H54 (cell line): ENCODE measurements around the gene CHIC2.
"Not testable (repeated sequence)": the region's sequence is repeated elsewhere in the genome, so short reads cannot be mapped to it uniquely, and the experiment has no call there.

Experiments
- DNase-seq: peaks from one replicate; pipeline ENCODE4 v3.0.0; 2011; ENCODE audit warnings: low spot score, mixed read lengths; ENCODE audit not compliant: insufficient read length
- FAIRE-seq: peaks from 3 replicates; lab custom pipeline; 2011; peaks lifted over from hg19 to GRCh38; lab: Jason Lieb, UNC
- POLR2A ChIP-seq: IDR thresholded peaks from 2 replicates; pipeline ENCODE4 v1.6.1; 2011; ENCODE audit warnings: low read depth, mild to moderate bottlenecking, low read length

CHIC2 gene

DNA sequence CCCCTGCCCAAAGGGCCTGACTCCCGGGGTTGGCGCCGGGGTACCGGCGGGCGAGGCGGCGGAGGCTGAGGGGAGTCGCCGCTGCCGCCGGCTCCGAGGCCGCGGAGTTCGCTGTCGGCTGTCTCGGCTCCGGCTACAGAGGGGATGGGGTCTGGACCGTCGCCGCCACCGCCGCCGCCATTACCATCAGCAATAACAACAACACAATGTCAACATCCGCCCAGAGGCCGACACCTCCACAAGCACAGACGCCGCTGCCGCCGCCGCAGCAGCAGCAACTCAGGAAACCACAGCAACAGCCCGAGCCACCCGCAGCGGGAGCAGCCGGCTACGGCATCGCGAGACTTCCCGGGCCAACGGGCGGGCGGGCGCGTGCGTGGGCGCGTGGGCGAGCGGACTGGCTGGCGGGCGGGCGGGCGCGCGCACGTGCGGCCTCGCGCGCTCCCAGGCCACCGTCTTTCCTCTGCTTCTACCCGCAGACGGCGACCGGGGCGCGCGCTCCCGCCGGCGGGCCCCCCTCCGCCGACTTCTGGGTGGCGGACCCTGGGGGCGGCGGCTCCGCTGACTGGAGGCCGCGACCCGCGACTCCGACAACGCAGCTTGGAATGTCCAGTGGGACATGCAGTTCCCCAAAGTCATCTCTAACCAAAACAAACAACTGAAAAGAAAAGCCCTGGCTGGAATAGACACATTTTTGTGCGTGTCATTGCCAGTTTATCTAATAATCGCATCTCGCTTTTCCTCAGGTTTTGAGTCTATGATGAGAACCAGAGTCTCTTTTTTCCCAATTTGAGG lies at the start of gene CHIC2:
CHIC2 (minus strand) TSS at position 289 of the 795 bp plus-strand sequence. CDS start 305 bp downstream, outside the sequence.
- TF ChIP-seq POLR2A: peak; percentile 93
- peak; percentile 58 for DNase-seq
- FAIRE-seq: no peak

DNA sequence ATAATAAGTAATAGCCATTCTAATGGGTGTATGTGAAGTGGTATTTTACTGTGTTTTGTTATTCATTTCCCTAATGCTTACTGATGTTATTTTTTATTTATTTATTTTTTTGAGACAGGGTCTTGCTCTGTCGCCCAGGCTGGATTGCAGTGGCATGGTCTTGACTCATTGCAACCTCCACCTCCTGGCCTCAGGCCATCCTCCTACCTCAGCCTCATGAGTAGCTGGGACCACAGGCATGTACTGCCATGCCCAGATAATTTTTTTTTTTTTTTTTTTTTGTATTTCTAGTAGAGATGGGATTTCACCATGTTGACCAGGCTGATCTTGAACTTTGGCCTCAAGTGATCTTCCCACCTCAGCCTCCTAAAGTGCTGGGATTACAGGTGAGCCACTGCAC lies 48.8 kb upstream of the CHIC2 start:
- not testable (repeated sequence) for DNase-seq, FAIRE-seq

DNA sequence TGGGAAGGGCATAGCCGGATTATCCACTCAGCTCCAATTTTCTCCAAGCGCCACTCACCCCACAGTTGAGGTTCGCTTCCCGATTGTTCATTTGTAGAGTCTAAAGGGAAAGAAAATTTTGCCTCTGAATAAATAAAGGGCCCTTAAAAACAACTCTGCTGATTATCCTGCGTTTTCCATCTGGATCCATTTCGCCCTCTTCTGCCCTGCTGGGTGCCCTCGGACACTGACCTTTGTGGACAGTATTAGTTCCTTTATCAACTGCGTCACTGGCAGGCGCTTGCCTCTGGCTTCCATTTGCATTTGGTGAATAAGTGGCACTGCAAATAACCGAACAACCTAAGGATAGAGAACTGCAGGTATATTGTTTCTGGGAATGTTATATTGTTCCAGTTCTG lies 45.6 kb upstream of the CHIC2 start:
- DNase-seq (no peak), FAIRE-seq (no peak)
- TF ChIP-seq POLR2A: no peak

DNA sequence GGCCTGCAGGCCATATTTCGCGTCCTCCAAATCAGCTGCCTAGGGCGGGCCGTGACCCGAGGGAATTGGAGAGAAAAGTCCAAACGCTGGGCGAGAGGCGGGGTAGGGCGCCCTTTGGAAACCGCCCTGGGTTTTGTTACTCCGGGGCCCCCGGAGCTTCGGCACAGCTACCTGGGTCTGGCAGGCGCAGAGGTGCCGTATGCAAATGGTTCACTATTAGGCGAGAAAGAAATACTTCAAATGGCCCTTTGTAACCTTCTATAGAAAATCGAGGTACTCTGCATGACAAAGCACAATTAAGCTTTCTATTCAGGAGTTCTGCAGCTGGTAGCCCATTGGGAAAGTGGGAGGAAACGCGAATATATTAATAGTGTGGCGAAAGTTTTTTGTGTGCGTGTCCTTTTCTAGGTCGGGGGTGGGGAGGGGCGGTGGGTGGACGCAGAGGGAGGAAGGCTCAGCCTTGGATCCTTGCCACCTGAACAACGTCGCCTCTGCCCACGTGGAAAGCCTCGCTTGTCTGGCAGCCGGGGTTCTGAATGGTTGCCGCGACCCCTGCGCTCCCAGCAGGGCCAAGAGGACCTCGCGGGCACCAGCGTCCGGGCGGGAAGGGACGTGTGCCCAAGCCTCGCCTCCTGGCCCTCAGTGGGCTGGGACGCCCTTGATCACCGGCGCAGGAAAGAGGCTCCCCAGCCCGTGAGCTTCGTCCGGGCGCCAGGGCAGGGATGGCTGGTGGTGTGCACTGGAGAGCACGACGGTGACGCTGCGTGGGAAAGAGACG lies 45.0 kb upstream of the CHIC2 start:
- DNase-seq (no peak), FAIRE-seq (no peak)
- no peak for TF ChIP-seq POLR2A

DNA sequence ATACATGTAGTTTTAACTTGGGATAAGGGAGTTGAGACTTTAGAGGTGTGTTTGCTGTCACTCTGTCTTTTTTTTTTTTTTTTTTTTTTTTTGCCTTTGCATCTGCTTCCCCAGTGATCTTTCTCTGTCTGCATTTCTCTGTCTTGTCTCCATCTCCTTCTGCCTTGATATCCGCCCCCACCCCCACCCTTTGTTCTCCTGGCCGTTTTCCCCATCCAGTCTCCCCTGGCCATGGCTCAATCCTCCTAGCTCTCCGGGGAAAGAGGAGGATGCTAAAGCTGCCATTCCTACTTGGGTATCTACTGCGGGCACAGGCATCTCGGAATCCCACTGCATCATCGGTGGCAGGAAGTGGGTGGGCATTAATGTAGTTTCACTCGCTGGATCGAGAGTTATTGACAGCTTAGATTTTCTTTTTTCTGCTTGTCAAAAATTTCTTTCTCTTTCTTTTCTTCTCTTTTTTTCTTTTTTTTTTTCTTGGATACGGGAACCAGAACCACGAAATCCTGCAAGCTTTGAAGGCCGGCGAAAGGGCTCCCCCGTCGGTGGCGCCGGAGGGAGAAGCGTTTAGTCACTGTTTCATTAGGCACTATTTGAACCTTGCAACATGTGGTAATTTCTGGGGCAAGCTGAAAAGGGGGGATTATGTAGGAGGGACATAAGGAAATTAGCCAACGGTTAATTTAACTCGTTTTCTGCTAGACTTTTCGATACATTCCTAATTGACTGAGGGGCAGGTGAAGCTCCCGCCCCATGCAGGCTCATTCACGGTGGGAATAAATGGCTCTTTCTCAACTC lies 43.7 kb upstream of the CHIC2 start:
- DNase-seq (no peak), FAIRE-seq (no peak)
- TF ChIP-seq POLR2A: no peak

DNA sequence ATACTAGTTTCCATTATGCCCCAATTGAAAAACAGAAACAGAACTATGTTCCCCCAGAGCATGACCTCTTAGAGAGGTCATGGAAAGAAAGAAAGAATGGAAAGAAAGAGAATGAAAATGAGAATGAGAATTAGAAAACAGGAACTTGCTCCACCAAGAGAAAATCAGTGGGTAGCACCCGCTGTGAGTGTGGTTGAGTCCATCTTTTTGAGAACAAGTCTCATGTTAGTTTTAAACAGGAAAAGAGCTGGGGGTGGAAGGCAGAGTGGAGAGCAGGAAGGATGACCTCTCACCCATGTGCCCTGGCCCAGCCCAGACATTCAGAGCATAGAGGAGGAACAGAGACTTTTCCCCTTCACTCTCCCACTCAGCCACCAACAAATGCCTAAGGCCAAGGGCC lies 40.5 kb upstream of the CHIC2 start:
- FAIRE-seq: no peak
- TF ChIP-seq POLR2A: no peak
- DNase-seq: no peak

DNA sequence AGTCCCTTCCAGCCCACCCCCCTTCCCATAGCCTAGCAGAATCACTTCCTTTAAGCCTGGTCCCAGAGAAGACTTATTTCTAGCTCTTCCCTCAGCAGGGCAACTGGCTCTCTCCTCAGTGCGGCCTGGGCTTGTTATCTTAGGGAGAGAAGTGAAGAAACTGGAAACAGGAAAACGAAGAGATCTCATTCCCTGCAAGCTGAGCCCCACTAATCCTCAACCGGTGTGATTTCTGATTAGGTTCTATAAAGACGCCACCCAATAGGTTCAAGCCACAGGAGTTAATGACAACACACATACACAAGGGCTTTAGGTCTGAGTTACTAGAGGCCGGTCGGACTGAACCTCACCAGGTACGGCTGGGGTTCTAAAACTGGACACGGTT lies 38.8 kb upstream of the CHIC2 start:
- FAIRE-seq (no peak), DNase-seq (no peak)
- TF ChIP-seq POLR2A: no peak

DNA sequence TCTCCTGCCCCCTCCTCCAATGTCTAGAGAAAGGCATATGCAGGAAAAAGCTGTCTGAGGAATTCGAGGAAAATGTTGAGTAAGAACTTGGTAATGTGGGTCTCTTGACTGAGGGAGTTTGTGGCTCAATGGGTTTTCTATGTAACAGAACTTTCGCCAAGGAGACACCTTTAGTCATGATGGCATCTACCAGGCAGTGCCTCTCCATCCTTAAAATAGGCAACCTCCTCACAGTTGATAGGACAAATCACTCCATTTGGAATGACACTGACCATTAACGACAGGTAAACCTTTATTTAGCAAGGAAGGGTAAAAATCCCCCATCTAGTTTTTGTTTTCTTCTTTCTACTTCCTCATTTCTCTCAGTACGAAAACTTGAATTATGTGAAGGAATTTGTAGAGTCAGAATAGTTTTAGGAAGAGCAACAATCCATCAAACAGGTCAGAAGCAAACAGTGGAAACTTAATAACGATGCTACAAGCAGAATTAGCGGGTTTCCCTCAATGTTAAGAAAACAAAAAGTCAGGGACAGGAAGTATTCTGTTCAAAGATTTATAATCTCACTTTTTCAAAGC lies 38.2 kb upstream of the CHIC2 start:
- FAIRE-seq: no peak
- no peak for DNase-seq
- no peak for TF ChIP-seq POLR2A

DNA sequence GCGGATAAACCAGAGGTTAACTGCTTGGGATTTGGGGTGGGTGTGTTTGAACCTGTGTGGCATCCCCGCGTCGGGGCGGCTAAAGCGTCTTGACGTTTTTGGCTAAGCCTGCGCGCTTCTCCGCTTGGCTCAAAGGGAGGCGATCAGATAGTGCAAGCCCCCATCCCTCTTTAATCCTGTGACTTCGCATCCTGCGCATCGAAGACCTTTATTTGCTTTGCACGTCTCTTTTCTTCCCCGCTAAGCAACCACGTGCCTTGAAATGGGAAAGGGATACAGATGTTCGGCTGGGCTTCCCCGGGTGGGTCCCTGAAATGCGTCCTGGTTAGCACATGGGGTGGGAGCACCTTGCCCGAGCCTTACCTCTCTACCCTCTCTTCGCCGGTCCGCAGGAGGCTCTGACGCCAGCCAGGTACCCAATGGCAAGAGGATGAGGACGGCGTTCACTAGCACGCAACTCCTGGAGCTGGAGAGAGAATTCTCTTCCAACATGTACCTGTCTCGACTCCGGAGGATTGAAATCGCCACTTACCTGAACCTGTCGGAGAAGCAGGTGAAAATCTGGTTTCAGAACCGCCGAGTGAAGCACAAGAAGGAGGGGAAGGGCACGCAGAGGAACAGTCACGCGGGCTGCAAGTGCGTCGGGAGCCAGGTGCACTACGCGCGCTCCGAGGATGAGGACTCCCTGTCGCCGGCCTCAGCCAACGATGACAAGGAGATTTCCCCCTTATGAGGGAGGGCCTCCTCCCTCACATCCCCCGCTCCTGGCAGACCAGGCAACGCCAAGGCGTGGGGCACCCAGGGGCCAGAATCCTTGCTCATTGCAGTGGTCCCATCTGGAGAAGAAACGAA lies 37.0 kb upstream of the CHIC2 start:
- no peak for FAIRE-seq

DNA sequence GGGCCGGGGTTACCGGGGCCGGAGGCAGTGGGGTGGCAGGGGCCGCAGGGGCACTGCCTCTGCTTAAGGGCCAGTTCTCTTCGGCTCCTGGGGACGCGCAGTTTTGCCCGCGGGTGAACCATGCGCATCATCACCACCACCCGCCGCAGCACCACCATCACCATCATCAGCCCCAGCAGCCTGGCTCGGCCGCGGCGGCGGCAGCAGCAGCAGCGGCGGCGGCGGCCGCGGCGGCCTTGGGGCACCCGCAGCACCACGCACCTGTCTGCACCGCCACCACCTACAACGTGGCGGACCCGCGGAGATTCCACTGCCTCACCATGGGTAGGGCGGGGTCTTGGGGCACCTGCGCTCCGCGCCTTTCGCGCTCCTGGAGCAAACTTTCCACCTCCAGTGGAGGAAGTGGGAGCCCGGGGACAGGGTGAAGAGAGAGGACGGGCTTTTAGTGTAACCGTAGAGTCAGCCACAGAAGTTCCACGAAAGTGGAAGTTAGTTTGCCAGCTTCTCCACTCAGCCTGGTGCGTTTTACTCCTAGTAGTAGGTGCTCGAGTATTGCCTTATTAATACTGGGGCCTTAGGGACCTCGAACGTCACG lies 36.3 kb upstream of the CHIC2 start:
- TF ChIP-seq POLR2A: no peak
- DNase-seq: no peak
- no peak for FAIRE-seq

More for the DNA sequence above, 37.0 kb upstream of the CHIC2 start:
- no peak for TF ChIP-seq POLR2A
- DNase-seq: no peak

DNA sequence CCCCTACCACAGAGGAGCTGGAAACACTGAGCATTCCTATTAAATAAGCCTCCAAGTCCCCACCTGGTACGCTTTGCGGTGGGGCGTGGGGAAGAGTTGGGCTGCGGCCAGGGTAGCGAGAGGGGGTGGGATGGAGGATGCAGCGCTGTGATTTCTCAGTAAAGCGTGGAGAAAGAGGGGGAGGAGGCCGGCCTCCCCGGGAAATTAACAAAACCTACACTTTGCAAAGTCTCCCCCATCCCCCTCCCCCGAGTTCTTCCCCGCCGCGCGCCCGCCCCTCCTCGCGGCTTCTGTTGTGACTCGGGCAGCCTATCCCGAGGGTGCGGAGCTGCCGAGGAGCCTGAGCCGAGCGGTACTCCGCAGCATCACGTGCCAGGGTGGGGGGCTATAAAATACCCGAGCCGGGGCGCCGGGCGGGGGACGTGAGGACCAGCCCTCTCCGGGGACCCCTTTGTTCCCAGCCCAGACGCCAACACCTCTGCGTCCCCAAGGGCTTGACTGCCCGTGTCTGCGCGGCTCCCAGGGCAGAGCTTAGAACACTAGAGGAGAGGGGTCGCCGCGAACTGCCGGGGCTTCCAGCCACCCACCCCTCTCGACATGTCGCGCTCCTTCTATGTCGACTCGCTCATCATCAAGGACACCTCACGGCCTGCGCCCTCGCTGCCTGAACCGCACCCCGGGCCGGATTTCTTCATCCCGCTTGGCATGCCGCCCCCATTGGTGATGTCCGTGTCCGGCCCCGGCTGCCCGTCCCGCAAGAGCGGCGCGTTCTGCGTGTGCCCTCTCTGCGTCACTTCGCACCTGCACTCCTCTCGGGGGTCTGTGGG lies 35.6 kb upstream of the CHIC2 start, which contains the start of gene GSX2:
GSX2 (plus strand) TSS at position 416 of the 827 bp plus-strand sequence; CDS start at position 598, 182 bp downstream.
- FAIRE-seq (no peak), DNase-seq (no peak)
- TF ChIP-seq POLR2A: no peak

DNA sequence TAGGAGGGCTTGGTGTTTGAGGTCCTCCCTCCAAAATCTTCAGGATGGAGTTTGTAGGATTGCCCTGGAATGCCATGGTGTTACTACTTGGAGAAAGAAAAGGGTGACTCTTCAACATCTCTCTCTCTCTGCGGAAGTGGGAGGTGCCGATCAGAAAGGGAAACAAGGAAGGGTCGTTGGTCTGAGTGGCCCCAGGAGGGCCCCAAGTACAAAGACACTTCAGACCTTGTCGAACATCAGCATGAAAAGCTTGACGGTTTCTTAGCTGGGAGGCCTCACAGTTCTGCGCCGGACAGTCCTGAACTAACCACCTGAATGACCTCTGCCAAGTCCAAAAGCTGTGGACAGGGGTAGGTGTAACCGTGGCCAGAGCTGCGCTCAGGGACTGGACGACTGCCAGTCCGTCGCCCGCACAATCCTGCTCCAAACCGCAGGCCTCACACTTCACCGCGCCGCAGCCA lies 34.9 kb upstream of the CHIC2 start:
- FAIRE-seq (no peak), DNase-seq (no peak)
- no peak for TF ChIP-seq POLR2A
